Endodermal cell (in vitro differentiated cells): Measurements from ENCODE around the gene ZNF160. TPM values are rescaled to one million over a fixed set of nuclear protein-coding genes. Genes with fewer than 3 reads are reported as not detected.
"Not testable (repeated sequence)": the region's sequence is repeated elsewhere in the genome, so short reads cannot be mapped to it uniquely, and the experiment has no call there.

Experiments used
- DNase-seq: peaks from one replicate; pipeline ENCODE4 v3.0.0-alpha.2; 2017
- H3K27ac ChIP-seq: 2 replicates; pipeline ENCODE4 v1.5.1; 2013; ENCODE audit warnings: mild to moderate bottlenecking, low read depth, low read length, moderate library complexity
- H3K27me3 ChIP-seq: 2 replicates; pipeline ENCODE4 v1.6.1; 2013; ENCODE audit warnings: mild to moderate bottlenecking, low read length, moderate library complexity; ENCODE audit not compliant: insufficient read depth, control insufficient read depth, poor library complexity, severe bottlenecking
- H3K36me3 ChIP-seq: 2 replicates; pipeline ENCODE4 v1.7.0; 2013; ENCODE audit warnings: mild to moderate bottlenecking, low read length, moderate library complexity; ENCODE audit not compliant: control insufficient read depth, insufficient read depth
- H3K4me1 ChIP-seq: one replicate; pipeline ENCODE4 v1.7.0; 2013; ENCODE audit warnings: low read length; ENCODE audit not compliant: control insufficient read depth, insufficient read depth
- H3K4me3 ChIP-seq: 2 replicates; pipeline ENCODE4 v1.5.1; 2013; ENCODE audit warnings: mild to moderate bottlenecking, low read length, moderate library complexity
- H3K9ac ChIP-seq: 2 replicates; pipeline ENCODE4 v1.6.1; 2013; ENCODE audit warnings: mild to moderate bottlenecking, low read length, moderate library complexity; ENCODE audit not compliant: poor library complexity, severe bottlenecking; ENCODE audit errors: extremely low read depth
- H3K9me3 ChIP-seq: 2 replicates; pipeline ENCODE4 v1.6.1; 2013; ENCODE audit warnings: mild to moderate bottlenecking, low read length, moderate library complexity; ENCODE audit not compliant: control insufficient read depth
- H3K27ac Mint-ChIP-seq: 2 replicates; pipeline ENCODE4 v1.8.0; 2020; ENCODE audit warnings: mixed read lengths
- H3K27me3 Mint-ChIP-seq: 2 replicates; pipeline ENCODE4 v1.8.0; 2021; ENCODE audit warnings: mild to moderate bottlenecking, mixed read lengths; ENCODE audit not compliant: insufficient read depth
- H3K36me3 Mint-ChIP-seq: 2 replicates; pipeline ENCODE4 v1.8.0; 2020; ENCODE audit warnings: low read depth, mixed read lengths
- H3K4me1 Mint-ChIP-seq: 2 replicates; pipeline ENCODE4 v1.8.0; 2020; ENCODE audit warnings: mixed read lengths
- H3K4me3 Mint-ChIP-seq: 2 replicates; pipeline ENCODE4 v1.8.0; 2020; ENCODE audit warnings: mild to moderate bottlenecking, moderate library complexity, mixed read lengths
- H3K9me3 Mint-ChIP-seq: 2 replicates; pipeline ENCODE4 v1.8.0; 2020; ENCODE audit warnings: mild to moderate bottlenecking, mixed read lengths
- WGBS, 2 experiments: methylation state at CpG; one replicate each; pipeline versions ENCODE4 v1.1.5 to v1.1.7; 2013; ENCODE audit warnings: missing lambda C conversion rate in 2 of 2, mixed read lengths in 1 of 2; ENCODE audit not compliant: insufficient coverage in 1 of 2, insufficient read length in 1 of 2; 5-methylcytosine and 5-hydroxymethylcytosine counted together
- total RNA-seq, 2 donors: library from RNA; stranded (reverse); fragmentation: NEBNext Ultra II Directional in 1 of 2; extraction: Animal tissue kit (Norgen Biotek cat#: 25700) in 1 of 2; gene quantifications; 2 replicates in 1 of 2; 3 replicates in 1 of 2; pipeline ENCODE4 v1.2.1, GENCODE V29; 2021
- TF ChIP-seq, protein P1 (sequence below): fragments of 200-600 bp; sonication (generic); conservative IDR thresholded peaks from 2 replicates; pipeline ENCODE4 v1.5.0; 2021; ENCODE audit warnings: antibody characterized with exemption, mild to moderate bottlenecking

Gene ZNF160
- total RNA-seq, 2 donors from 2014 or later, result 51.7 to 78.3 TPM

DNA sequence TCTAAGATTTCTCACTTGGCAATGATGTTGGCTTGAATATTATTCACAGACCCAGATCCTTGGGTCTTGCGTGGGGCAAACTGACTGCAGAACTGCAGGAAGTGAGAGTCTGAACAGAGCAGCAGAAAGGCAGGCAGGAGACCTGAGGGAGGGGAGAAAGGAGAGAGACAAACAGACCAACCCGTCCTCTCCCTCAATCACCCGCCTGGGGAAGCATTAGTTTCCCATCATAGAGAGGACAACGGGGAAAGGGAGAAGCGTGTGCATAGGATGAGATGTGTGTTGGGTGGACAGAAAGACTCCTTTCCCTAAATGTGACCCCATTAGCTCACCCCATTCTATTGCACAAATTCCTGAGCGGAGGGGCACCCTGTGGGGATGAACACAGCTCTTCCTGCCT, 6.6 kb downstream of the ZNF160 start:
- H3K4me3 ChIP-seq, H3K27me3 ChIP-seq, H3K9me3 ChIP-seq, H3K4me3 Mint-ChIP-seq, H3K27me3 Mint-ChIP-seq, H3K27ac Mint-ChIP-seq, DNase-seq, H3K27ac ChIP-seq, H3K9ac ChIP-seq, H3K9me3 Mint-ChIP-seq, H3K4me1 ChIP-seq: not testable (repeated sequence)
- no CpG with 5 or more reads among the region's 6 CpGs for WGBS, 2 experiments
- peaks cover 17% of the 10 kb centered on the region for H3K4me1 Mint-ChIP-seq
- peaks cover 39% of the 10 kb centered on the region for H3K36me3 ChIP-seq
- peaks cover 51% of the 10 kb centered on the region for H3K36me3 Mint-ChIP-seq

DNA sequence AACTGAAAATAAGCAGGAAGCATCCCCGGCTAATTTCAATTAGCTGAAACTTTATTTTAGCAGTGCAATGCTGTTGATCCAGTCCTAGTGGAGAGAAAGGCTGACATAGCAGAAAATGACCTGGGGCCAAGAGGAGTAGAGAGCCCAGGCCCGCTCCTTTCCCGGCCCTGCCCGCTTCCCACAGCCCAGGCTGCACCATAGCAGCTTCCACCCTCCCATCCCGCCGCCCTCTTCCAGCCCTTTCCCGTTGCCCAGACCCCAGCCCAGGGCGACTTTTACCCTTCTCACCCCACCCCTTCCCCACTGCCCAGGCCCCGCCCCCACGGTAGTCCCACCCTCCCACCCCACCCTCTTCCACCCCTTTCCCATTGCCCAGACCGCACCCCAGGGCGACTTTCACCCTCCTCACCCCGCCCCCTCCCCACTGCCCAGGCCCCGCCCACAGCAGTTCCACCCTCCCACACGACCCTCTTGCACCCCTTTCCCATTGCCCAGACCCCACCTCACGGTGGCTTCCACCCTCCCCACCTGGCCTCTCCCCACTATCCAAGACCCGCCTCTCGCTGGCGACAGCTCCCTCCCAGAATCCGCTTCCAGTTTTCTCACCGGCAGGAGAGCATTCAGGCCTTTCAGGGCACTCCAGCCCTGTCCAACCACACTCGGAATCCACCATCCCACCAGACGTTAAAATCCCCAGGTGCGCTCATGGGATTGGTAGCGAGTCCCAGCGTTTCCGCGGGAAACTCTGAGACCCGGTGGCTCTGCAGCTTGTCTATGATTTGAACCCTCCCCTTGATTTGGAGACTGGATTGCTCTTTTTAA, 8.3 kb downstream of the ZNF160 start:
- Mint-ChIP-seq H3K27me3 (no peaks in the 10 kb centered on the region), H3K9me3 (no peaks in the 10 kb centered on the region), H3K4me3 (peak overlapping the region; percentile 48), H3K4me1 (peaks cover 17% of the 10 kb centered on the region), H3K36me3 (peaks cover 63% of the 10 kb centered on the region), H3K27ac (peak overlapping the region; percentile 85)
- Histone ChIP-seq H3K27ac (no peak overlapping the region), H3K9ac (no peak overlapping the region), H3K4me3 (no peak overlapping the region), H3K36me3 (peaks cover 52% of the 10 kb centered on the region), H3K9me3 (no peaks in the 10 kb centered on the region), H3K4me1 (peaks cover 2% of the 10 kb centered on the region), H3K27me3 (no peaks in the 10 kb centered on the region)
- WGBS, 2 experiments, result 82 to 95% methylated on average over 12 to 25 of the region's 29 CpGs
- peak; percentile 94 for DNase-seq
- TF ChIP-seq, protein P1, sequence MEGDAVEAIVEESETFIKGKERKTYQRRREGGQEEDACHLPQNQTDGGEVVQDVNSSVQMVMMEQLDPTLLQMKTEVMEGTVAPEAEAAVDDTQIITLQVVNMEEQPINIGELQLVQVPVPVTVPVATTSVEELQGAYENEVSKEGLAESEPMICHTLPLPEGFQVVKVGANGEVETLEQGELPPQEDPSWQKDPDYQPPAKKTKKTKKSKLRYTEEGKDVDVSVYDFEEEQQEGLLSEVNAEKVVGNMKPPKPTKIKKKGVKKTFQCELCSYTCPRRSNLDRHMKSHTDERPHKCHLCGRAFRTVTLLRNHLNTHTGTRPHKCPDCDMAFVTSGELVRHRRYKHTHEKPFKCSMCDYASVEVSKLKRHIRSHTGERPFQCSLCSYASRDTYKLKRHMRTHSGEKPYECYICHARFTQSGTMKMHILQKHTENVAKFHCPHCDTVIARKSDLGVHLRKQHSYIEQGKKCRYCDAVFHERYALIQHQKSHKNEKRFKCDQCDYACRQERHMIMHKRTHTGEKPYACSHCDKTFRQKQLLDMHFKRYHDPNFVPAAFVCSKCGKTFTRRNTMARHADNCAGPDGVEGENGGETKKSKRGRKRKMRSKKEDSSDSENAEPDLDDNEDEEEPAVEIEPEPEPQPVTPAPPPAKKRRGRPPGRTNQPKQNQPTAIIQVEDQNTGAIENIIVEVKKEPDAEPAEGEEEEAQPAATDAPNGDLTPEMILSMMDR, result no peak

GRCh38 chr19:53092723-53093122, 10.5 kb downstream of the ZNF160 start:
- Histone ChIP-seq H3K9me3 (no peaks in the 10 kb centered on the region), H3K4me3 (no peak overlapping the region), H3K27ac (no peak overlapping the region), H3K36me3 (peaks cover 66% of the 10 kb centered on the region), H3K4me1 (peaks cover 1% of the 10 kb centered on the region), H3K27me3 (no peaks in the 10 kb centered on the region), H3K9ac (no peak overlapping the region)
- Mint-ChIP-seq H3K4me1 (peaks cover 12% of the 10 kb centered on the region), H3K27ac (no peak overlapping the region), H3K9me3 (no peaks in the 10 kb centered on the region), H3K27me3 (no peaks in the 10 kb centered on the region), H3K4me3 (no peak overlapping the region), H3K36me3 (peaks cover 63% of the 10 kb centered on the region)
- DNase-seq, result no peak
- WGBS, 2 experiments, result 0 to 8% methylated on average over 1 of the region's 1 CpG
- TF ChIP-seq, protein P1, result no peak
